ENCODE results near the gene GSTA2. TPM values are rescaled to one million over a fixed set of nuclear protein-coding genes. Genes with fewer than 3 reads are reported as not detected.
"Not testable (repeated sequence)": the region's sequence is repeated elsewhere in the genome, so short reads cannot be mapped to it uniquely, and the experiment has no call there.

Gene GSTA2
- total RNA-seq (2014; rRNA removed; shearing (Covaris generic)), result not detected in 2 replicates

- in situ Hi-C loops (cut with HindIII; ENCODE audit: low sequenced_read_pairs); DNase-seq (ENCODE audit: low spot score): not testable (repeated sequence)
Observed at GRCh38 chr6:52763322-52763916, at the start of gene GSTA2. GSTA2 (minus strand) TSS chr6:52763475; CDS start chr6:52757947, 5,528 bp downstream.

GRCh38 chr6:52809777-52810176 lies 46.5 kb upstream of the GSTA2 start:
- in situ Hi-C loops (cut with HindIII; ENCODE audit: low sequenced_read_pairs); DNase-seq (ENCODE audit: low spot score): not testable (repeated sequence)

GRCh38 chr6:52808660-52809059 lies 45.4 kb upstream of the GSTA2 start:
- DNase-seq (ENCODE audit: low spot score), result no peak
- in situ Hi-C loops (cut with HindIII; ENCODE audit: low sequenced_read_pairs), result no loop called here

- in situ Hi-C loops (cut with HindIII; ENCODE audit: low sequenced_read_pairs); DNase-seq (ENCODE audit: low spot score): not testable (repeated sequence)
Observed at GRCh38 chr6:52803668-52804255, 40.5 kb upstream of the GSTA2 start, which contains the start of gene GSTA1. GSTA1 (minus strand) TSS chr6:52803816; CDS start chr6:52799267, 4,549 bp downstream.

- DNase-seq (ENCODE audit: low spot score), result no peak
- in situ Hi-C loops (cut with HindIII; ENCODE audit: low sequenced_read_pairs), result no loop called here
Observed at GRCh38 chr6:52802806-52803205, 39.5 kb upstream of the GSTA2 start.

GRCh38 chr6:52801188-52801841 lies 38.0 kb upstream of the GSTA2 start:
- in situ Hi-C loops (cut with HindIII; ENCODE audit: low sequenced_read_pairs), result no loop called here
- DNase-seq (ENCODE audit: low spot score), result no peak

GRCh38 chr6:52799272-52799671 lies 36.0 kb upstream of the GSTA2 start:
- DNase-seq (ENCODE audit: low spot score); in situ Hi-C loops (cut with HindIII; ENCODE audit: low sequenced_read_pairs): not testable (repeated sequence)

- DNase-seq (ENCODE audit: low spot score); in situ Hi-C loops (cut with HindIII; ENCODE audit: low sequenced_read_pairs): not testable (repeated sequence)
Observed at GRCh38 chr6:52794366-52794765, 31.1 kb upstream of the GSTA2 start.

GRCh38 chr6:52790861-52791260 lies 27.6 kb upstream of the GSTA2 start:
- no peak for DNase-seq (ENCODE audit: low spot score)
- in situ Hi-C loops (cut with HindIII; ENCODE audit: low sequenced_read_pairs), result no loop called here

- DNase-seq (ENCODE audit: low spot score); in situ Hi-C loops (cut with HindIII; ENCODE audit: low sequenced_read_pairs): not testable (repeated sequence)
Observed at GRCh38 chr6:52789658-52790057, 26.4 kb upstream of the GSTA2 start.

- DNase-seq (ENCODE audit: low spot score), result no peak
- in situ Hi-C loops (cut with HindIII; ENCODE audit: low sequenced_read_pairs), result no loop called here
Observed at GRCh38 chr6:52788478-52788877, 25.2 kb upstream of the GSTA2 start.

GRCh38 chr6:52787917-52788316 lies 24.6 kb upstream of the GSTA2 start:
- DNase-seq (ENCODE audit: low spot score), result no peak
- in situ Hi-C loops (cut with HindIII; ENCODE audit: low sequenced_read_pairs), result no loop called here

- in situ Hi-C loops (cut with HindIII; ENCODE audit: low sequenced_read_pairs), result no loop called here
- DNase-seq (ENCODE audit: low spot score), result no peak
Observed at GRCh38 chr6:52786249-52786956, 23.1 kb upstream of the GSTA2 start.

GRCh38 chr6:52782696-52783274 lies 19.5 kb upstream of the GSTA2 start:
- in situ Hi-C loops (cut with HindIII; ENCODE audit: low sequenced_read_pairs); DNase-seq (ENCODE audit: low spot score): not testable (repeated sequence)

GRCh38 chr6:52782209-52782608 lies 18.9 kb upstream of the GSTA2 start:
- DNase-seq (ENCODE audit: low spot score); in situ Hi-C loops (cut with HindIII; ENCODE audit: low sequenced_read_pairs): not testable (repeated sequence)

GRCh38 chr6:52779237-52779636 lies 16.0 kb upstream of the GSTA2 start:
- no peak for DNase-seq (ENCODE audit: low spot score)
- in situ Hi-C loops (cut with HindIII; ENCODE audit: low sequenced_read_pairs), result no loop called here

- in situ Hi-C loops (cut with HindIII; ENCODE audit: low sequenced_read_pairs); DNase-seq (ENCODE audit: low spot score): not testable (repeated sequence)
Observed at GRCh38 chr6:52776711-52777351, 13.6 kb upstream of the GSTA2 start.

- DNase-seq (ENCODE audit: low spot score); in situ Hi-C loops (cut with HindIII; ENCODE audit: low sequenced_read_pairs): not testable (repeated sequence)
Observed at GRCh38 chr6:52769399-52769798, 6.1 kb upstream of the GSTA2 start.

- DNase-seq (ENCODE audit: low spot score); in situ Hi-C loops (cut with HindIII; ENCODE audit: low sequenced_read_pairs): not testable (repeated sequence)
Observed at GRCh38 chr6:52767658-52768057, 4.4 kb upstream of the GSTA2 start.

Data from G401 (cell line).